Neutrophil (primary cell): ENCODE measurements around the gene LSM4.
"Not testable (repeated sequence)": the region's sequence is repeated elsewhere in the genome, so short reads cannot be mapped to it uniquely, and the experiment has no call there.

ENCODE experiments used
- H3K27ac ChIP-seq: fragments of 200-600 bp; sonication (generic); 2 replicates; pipeline ENCODE4 v1.5.1; 2016; ENCODE audit warnings: mild to moderate bottlenecking, moderate library complexity
- H3K27me3 ChIP-seq: fragments of 200-600 bp; sonication (generic); 2 replicates; pipeline ENCODE4 v1.6.0; 2016; ENCODE audit warnings: mild to moderate bottlenecking
- H3K36me3 ChIP-seq: fragments of 200-600 bp; sonication (generic); 2 replicates; pipeline ENCODE4 v1.5.1; 2017
- H3K4me1 ChIP-seq, 2 experiments: fragments of 200-600 bp in 1 of 2; sonication (generic) in 1 of 2; 1 replicate in 1 of 2; 2 replicates in 1 of 2; pipeline versions ENCODE4 v1.5.1 to v1.6.1; 2013 to 2016; ENCODE audit warnings: low read depth in 1 of 2, low read length in 1 of 2, mild to moderate bottlenecking in 1 of 2, moderate library complexity in 1 of 2; ENCODE audit not compliant: control insufficient read depth in 1 of 2, insufficient read depth in 1 of 2
- H3K4me3 ChIP-seq, 2 experiments: fragments of 200-600 bp in 1 of 2; sonication (generic) in 1 of 2; 1 replicate in 1 of 2; 2 replicates in 1 of 2; pipeline ENCODE4 v1.5.1; 2013 to 2016; ENCODE audit warnings: low read depth in 1 of 2, low read length in 1 of 2, mild to moderate bottlenecking in 1 of 2, moderate library complexity in 1 of 2
- H3K9me3 ChIP-seq: fragments of 200-600 bp; sonication (generic); 2 replicates; pipeline ENCODE4 v1.5.1; 2016
- CTCF ChIP-seq: fragments of 200-600 bp; sonication (generic); IDR thresholded peaks from 2 replicates; pipeline ENCODE4 v1.5.1; 2016; ENCODE audit warnings: antibody characterized with exemption

LSM4 gene

DNA sequence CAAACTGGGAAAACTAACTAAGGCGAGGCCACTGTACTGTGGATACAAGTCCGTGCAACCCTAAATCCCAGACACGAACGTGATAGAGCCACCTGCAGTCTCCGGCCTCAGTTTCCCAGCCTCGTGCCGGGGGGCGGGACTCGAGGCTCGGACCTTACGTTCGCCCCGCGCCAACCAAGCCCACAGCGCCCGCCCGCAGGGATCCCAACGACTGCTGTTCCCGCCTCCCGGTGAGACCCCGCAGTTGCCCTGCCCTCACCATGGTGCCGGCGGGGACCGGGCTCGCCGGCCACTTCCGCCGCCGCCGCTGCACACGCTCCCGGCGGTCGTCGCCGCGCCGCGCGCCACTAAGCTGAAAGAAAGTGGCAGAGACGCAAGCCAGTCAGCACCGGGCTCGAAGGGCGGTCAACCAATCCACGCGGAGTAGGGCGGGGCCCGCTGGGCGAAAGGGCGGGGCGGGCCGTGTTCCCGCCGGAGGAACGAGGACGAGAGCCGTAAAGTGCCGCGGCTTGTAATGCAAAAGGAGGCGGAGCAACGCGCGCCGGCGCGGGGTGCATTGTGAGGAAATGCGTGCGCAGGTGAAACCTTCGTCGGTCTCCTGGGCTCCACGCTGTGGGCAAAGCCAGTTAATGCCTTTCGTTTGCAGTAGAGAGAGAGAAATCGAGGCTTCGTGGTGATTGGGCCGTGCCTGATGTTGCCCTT is at the start of gene LSM4:
Gene LSM4, minus strand, starts transcription at position 318 of the 702 bp plus-strand sequence. Its CDS starts 56 bp downstream, at position 262.
- Histone ChIP-seq H3K27me3 (no peaks in the 10 kb centered on the region), H3K9me3 (no peaks in the 10 kb centered on the region), H3K4me1 (peaks cover 43 to 51% of the 10 kb centered on the region in 2 experiments), H3K27ac (peak within 1 kb of the TSS; percentile 82), H3K36me3 (no peaks in the 10 kb centered on the region), H3K4me3 (peak within 1 kb of the TSS; percentile 86 to 89)
- TF ChIP-seq CTCF = peak; percentile 78

- no peaks in the 10 kb centered on the region for H3K27me3 ChIP-seq
- peaks cover 23 to 30% of the 10 kb centered on the region in 2 experiments for H3K4me1 ChIP-seq
- H3K27ac ChIP-seq = no peak overlapping the region
- TF ChIP-seq CTCF = no peak
- no peak overlapping the region for H3K4me3 ChIP-seq
- H3K36me3 ChIP-seq = peaks cover 1% of the 10 kb centered on the region
- no peaks in the 10 kb centered on the region for H3K9me3 ChIP-seq
These were observed 45.8 kb upstream of the LSM4 start for GRCh38 chr19:18368504-18369222.

GRCh38 chr19:18366021-18366435 is 43.2 kb upstream of the LSM4 start:
- Histone ChIP-seq H3K9me3 (no peaks in the 10 kb centered on the region), H3K4me1 (peaks cover 18 to 23% of the 10 kb centered on the region in 2 experiments), H3K4me3 (no peak overlapping the region), H3K27ac (peak overlapping the region; percentile 64), H3K27me3 (no peaks in the 10 kb centered on the region), H3K36me3 (peaks cover 11% of the 10 kb centered on the region)
- no peak for TF ChIP-seq CTCF

- TF ChIP-seq CTCF = no peak
- Histone ChIP-seq H3K4me3 (no peak overlapping the region), H3K9me3 (no peaks in the 10 kb centered on the region), H3K27ac (peak overlapping the region; percentile 64), H3K36me3 (peaks cover 12% of the 10 kb centered on the region), H3K27me3 (no peaks in the 10 kb centered on the region), H3K4me1 (peaks cover 18 to 23% of the 10 kb centered on the region in 2 experiments)
These were observed 42.1 kb upstream of the LSM4 start for GRCh38 chr19:18364826-18365528.

- Histone ChIP-seq H3K4me1 (peaks cover 18 to 23% of the 10 kb centered on the region in 2 experiments), H3K27ac (peak overlapping the region; percentile 64), H3K36me3 (peaks cover 18% of the 10 kb centered on the region)
- not testable (repeated sequence) for H3K4me3 ChIP-seq, H3K9me3 ChIP-seq, H3K27me3 ChIP-seq
These were observed 41.5 kb upstream of the LSM4 start for GRCh38 chr19:18364277-18364825.
